ENCODE data around the gene HSCB. TPM values are rescaled to one million over a fixed set of nuclear protein-coding genes. Genes with fewer than 3 reads are reported as not detected.

The HSCB gene
- total and polyA plus RNA-seq, 2 of the 4 experiments (the other 2 are of a cell fraction) = 5.4 to 13.2 TPM

DNA sequence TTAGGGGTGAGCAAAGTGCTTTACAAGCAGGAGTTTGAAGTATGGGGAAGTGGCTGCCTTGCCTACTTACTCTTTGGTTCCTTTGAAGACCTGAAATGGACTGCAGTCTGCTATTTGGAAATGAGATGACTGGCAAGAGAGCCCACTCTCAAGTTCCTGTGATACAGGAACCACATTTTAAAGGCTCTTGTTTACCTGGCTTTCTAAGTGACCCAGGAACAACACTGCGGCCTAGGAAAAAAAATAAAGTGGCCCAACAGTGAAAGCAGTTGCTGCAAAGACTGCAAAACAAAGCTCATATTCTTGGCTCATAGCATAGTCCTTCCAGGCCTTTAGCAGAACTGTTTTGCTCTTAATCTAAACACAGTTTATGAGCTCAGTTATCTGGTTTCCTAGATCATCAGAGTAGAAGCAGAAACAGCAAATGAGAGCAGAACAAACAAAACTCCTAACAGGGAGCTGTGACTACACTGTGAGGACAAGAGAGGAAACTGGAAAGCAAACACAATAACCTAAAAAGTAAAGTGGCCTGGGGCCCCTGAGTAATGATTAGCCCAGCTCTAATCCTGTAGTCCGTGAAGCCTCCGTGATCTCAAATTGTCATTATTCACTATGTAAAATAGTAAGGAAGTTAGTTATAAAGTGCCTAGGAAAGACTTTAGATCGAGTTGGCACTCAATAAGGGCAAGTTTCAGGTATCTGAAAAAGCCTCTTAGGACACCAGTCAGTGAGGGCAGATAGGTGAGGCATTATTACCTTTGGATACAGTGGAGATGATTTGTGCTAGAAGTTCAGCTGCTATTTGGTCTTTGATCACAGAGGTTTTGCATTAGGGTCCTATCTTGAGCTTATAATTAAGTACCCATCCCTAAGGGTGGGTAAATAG is 42.2 kb downstream of the HSCB start:
- Histone ChIP-seq H3K9ac (ENCODE audit: low read depth, low read length) (0 out of 2 replicates have a peak overlapping the region, but pooled peaks have one; percentile 11), H3K79me1 (ENCODE audit: low read depth in 1 of 2, low read length in 2 of 2) (peaks cover 18 to 37% of the 10 kb centered on the region in 2 experiments), H2BK120ac (ENCODE audit: low read depth, low read length) (no peak overlapping the region), H2BK5ac (ENCODE audit: low read depth, low read length, poor library complexity, severe bottlenecking) (peak overlapping the region; percentile 61), H3K56ac (ENCODE audit: extremely low read depth, insufficient read depth, low read length) (no peak overlapping the region), H2AFZ (replicated peaks; ENCODE audit: low read length, poor library complexity) (no peak overlapping the region), H2BK20ac (ENCODE audit: low read depth, low read length) (no peak overlapping the region), H4K20me1 (ENCODE audit: insufficient read depth, low read length) (peaks cover 9% of the 10 kb centered on the region), H4K8ac (ENCODE audit: low read depth in 2 of 2, low read length in 2 of 2) (no peak overlapping the region), H2BK15ac (ENCODE audit: low read depth, low read length) (no peak overlapping the region), H3K27ac (ENCODE audit: insufficient read depth, low read length) (peak overlapping the region; percentile 80; the same call in 1 of the 2 replicates), H2AK5ac (ENCODE audit: low read depth, low read length) (no peak overlapping the region), H3K4me1 (ENCODE audit: control insufficient read depth, insufficient read depth, low read length) (peaks cover 9% of the 10 kb centered on the region), H3K9me3 (ENCODE audit: control insufficient read depth, insufficient read depth, low read length) (no peaks in the 10 kb centered on the region), H3K4me2 (ENCODE audit: low read depth, low read length) (peak overlapping the region; percentile 29; the same call in 1 of the 2 replicates), H4K91ac (ENCODE audit: insufficient read depth, low read depth, low read length) (no peak overlapping the region), H3K14ac (replicated peaks; ENCODE audit: low read depth, low read length) (no peak overlapping the region), H3K9me1 (ENCODE audit: insufficient read depth, low read length) (no peaks in the 10 kb centered on the region), H3K18ac (ENCODE audit: low read depth, low read length) (peak overlapping the region; percentile 59), H3K4ac (ENCODE audit: low read depth, low read length) (no peak overlapping the region), H4K5ac (ENCODE audit: low read depth, low read length) (peak overlapping the region; percentile 63), H3K23ac (ENCODE audit: low read depth, low read length) (no peak overlapping the region), H3K4me3 (ENCODE audit: insufficient read depth, low read depth, low read length) (no peak overlapping the region), H3K36me3 (ENCODE audit: control insufficient read depth, insufficient read depth, low read length) (peaks cover 39% of the 10 kb centered on the region), H2AK9ac (replicated peaks; ENCODE audit: low read depth, low read length, poor library complexity) (no peak overlapping the region), H3K27me3 (ENCODE audit: control insufficient read depth, insufficient read depth, low read length) (no peaks in the 10 kb centered on the region)
- dilution Hi-C loops (cut with HindIII; ENCODE audit: low sequenced_read_pairs, unreplicated experiment) = no loop called here
- TF ChIP-seq RAD21 (IDR thresholded peaks at IDR 0.05; ENCODE audit: low read length) (no peak), FOS (IDR thresholded peaks at IDR 0.05; ENCODE audit: low read depth, low read length) (no peak), MAFK (IDR thresholded peaks at IDR 0.05; ENCODE audit: low read depth, low read length) (no peak), CEBPB (IDR thresholded peaks at IDR 0.05; ENCODE audit: low read depth, low read length) (no peak)
- TF ChIP-seq, protein P1, sequence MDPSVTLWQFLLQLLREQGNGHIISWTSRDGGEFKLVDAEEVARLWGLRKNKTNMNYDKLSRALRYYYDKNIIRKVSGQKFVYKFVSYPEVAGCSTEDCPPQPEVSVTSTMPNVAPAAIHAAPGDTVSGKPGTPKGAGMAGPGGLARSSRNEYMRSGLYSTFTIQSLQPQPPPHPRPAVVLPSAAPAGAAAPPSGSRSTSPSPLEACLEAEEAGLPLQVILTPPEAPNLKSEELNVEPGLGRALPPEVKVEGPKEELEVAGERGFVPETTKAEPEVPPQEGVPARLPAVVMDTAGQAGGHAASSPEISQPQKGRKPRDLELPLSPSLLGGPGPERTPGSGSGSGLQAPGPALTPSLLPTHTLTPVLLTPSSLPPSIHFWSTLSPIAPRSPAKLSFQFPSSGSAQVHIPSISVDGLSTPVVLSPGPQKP (IDR thresholded peaks at IDR 0.05; ENCODE audit: borderline replicate concordance, low read depth, low read length) = no peak
- POLR2A ChIA-PET (ENCODE audit: unreplicated experiment) = no interaction called here
- no TSS peak for BruUV-seq (replicated peaks)
- ATAC-seq (ENCODE audit: low read depth) (peak; percentile 96), DNase-seq (peak; percentile 52)
- in situ Hi-C loops (cut with MboI; ENCODE audit: low sequenced_read_pairs) = no loop called here
- WGBS, 2 experiments (ENCODE audit: extremely low coverage in 2 of 2, insufficient read length in 1 of 2) = 100% methylated on average over 2 of the region's 4 CpGs; no CpG with 5 or more reads in 1 of the 2 experiments
- CTCF ChIA-PET = no interaction called here
- intact Hi-C loops (cut with micrococcal nuclease) = no loop called here
